Transverse colon (tissue), 4 donors: ENCODE results near the gene SNAP25.

ENCODE experiments used
- EP300 ChIP-seq: sonication (generic); formaldehyde crosslinking; IDR thresholded peaks from one replicate; pipeline ENCODE4 v1.6.1; 2017; ENCODE audit warnings: antibody characterized with exemption, low read depth
- POLR2AphosphoS5 ChIP-seq, 3 donors: sonication (generic); formaldehyde crosslinking; IDR thresholded peaks; one replicate each; pipeline ENCODE4 v1.6.1; 2016; ENCODE audit warnings: antibody characterized with exemption in 3 of 3
- TF ChIP-seq, protein P1 (sequence below), 5 experiments: fragments of 200-600 bp in 3 of 5; fragments of 450-650 bp in 2 of 5; sonication (generic) in 3 of 5; IDR thresholded peaks; 1 replicate in 2 of 5; 2 replicates in 3 of 5; pipeline ENCODE4 v1.5.1; 2016 to 2017; ENCODE audit warnings: antibody characterized with exemption in 5 of 5, inconsistent platforms in 3 of 5, mild to moderate bottlenecking in 2 of 5, moderate library complexity in 1 of 5

DNA sequence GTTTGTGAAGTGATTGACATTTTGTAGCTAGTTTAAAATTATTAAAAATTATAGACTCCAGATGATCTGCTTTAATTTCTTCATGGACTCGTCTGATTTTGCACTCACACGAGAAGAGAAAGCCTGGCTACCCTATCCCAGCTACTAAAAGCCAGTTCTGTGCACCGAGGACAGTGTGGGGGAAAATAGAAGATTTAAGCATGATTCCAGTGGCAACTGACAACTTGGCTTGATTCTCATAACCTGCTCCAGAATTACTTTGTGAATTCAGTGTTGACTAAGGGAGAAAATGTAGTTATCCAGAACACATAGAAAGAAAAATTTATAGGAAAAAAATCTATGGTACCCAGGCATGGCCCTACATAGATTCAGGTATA lies 88.7 kb downstream of the SNAP25 start:
- TF ChIP-seq EP300 = no peak
- TF ChIP-seq, protein P1, sequence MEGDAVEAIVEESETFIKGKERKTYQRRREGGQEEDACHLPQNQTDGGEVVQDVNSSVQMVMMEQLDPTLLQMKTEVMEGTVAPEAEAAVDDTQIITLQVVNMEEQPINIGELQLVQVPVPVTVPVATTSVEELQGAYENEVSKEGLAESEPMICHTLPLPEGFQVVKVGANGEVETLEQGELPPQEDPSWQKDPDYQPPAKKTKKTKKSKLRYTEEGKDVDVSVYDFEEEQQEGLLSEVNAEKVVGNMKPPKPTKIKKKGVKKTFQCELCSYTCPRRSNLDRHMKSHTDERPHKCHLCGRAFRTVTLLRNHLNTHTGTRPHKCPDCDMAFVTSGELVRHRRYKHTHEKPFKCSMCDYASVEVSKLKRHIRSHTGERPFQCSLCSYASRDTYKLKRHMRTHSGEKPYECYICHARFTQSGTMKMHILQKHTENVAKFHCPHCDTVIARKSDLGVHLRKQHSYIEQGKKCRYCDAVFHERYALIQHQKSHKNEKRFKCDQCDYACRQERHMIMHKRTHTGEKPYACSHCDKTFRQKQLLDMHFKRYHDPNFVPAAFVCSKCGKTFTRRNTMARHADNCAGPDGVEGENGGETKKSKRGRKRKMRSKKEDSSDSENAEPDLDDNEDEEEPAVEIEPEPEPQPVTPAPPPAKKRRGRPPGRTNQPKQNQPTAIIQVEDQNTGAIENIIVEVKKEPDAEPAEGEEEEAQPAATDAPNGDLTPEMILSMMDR (IDR thresholded peaks at IDR 0.05) = no peak
- no peak for TF ChIP-seq POLR2AphosphoS5 (IDR thresholded peaks at IDR 0.05)
